Muscle layer of colon (tissue), 2 donors: Measurements from ENCODE around the gene SSBP3.

Experiments used
- H3K27ac ChIP-seq: one replicate; pipeline ENCODE4 v1.7.0; 2013; ENCODE audit warnings: low read depth, mild to moderate bottlenecking, low read length, moderate library complexity
- H3K27me3 ChIP-seq, 2 donors: one replicate each; pipeline ENCODE4 v1.7.0; 2013; ENCODE audit warnings: low read length in 2 of 2, mild to moderate bottlenecking in 2 of 2; ENCODE audit not compliant: insufficient read depth in 2 of 2, control insufficient read depth in 1 of 2
- H3K36me3 ChIP-seq: one replicate; pipeline ENCODE4 v1.7.0; 2013; ENCODE audit warnings: mild to moderate bottlenecking, low read length; ENCODE audit not compliant: insufficient read depth
- H3K4me1 ChIP-seq: one replicate; pipeline ENCODE4 v1.7.0; 2013; ENCODE audit warnings: mild to moderate bottlenecking, low read length; ENCODE audit not compliant: insufficient read depth
- H3K4me3 ChIP-seq, 2 donors: one replicate each; pipeline ENCODE4 v1.7.0; 2013; ENCODE audit warnings: low read length in 2 of 2, low read depth in 1 of 2, mild to moderate bottlenecking in 1 of 2, moderate library complexity in 1 of 2
- H3K9ac ChIP-seq: one replicate; pipeline ENCODE4 v1.7.0; 2013; ENCODE audit warnings: low read length
- H3K9me3 ChIP-seq: one replicate; pipeline ENCODE4 v1.7.0; 2013; ENCODE audit warnings: mild to moderate bottlenecking, low read length
- donor health status: abdominal sarcoma.
- donor health status: Adenocarcinoma of cecum.

Gene SSBP3

DNA sequence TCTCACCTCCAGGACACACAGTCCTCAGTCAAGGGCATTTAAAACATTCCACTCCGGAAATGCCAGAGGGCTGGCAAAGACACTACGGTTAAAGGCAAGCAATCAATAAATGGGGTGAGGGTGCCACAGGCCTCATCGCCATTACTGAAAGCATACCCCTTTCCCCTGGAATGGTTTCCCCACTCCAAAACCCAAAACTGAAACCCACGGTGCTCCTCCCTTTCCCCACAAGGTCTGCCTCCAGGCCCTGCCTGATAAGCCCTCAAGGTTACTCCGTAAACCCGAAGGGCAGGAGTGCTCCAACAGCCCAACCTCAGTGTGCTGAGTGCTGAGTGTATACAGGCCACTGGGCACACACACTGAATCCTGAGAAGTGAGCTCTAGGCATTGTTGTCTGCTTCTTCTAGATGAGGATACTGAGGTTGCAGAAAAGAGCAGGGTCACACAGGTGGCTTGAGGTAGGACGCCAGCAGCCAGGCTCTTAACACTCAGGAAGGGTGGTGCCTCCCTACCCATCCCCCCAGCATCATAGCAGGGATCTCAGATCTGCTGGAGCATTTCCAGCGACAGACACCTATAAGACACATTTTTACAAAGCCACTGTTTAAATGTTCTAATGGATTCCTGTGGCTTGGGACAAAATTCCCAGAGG is 29.0 kb downstream of the SSBP3 start:
- Histone ChIP-seq H3K4me1 (peaks cover 69% of the 10 kb centered on the region), H3K36me3 (no peaks in the 10 kb centered on the region), H3K9ac (no peak overlapping the region), H3K27ac (no peak overlapping the region), H3K9me3 (no peaks in the 10 kb centered on the region), H3K27me3 (no peaks in the 10 kb centered on the region), H3K4me3 (no peak overlapping the region)

- Histone ChIP-seq H3K9ac (no peak overlapping the region), H3K36me3 (no peaks in the 10 kb centered on the region), H3K4me1 (peaks cover 75% of the 10 kb centered on the region), H3K9me3 (no peaks in the 10 kb centered on the region), H3K4me3 (no peak overlapping the region), H3K27me3 (no peaks in the 10 kb centered on the region), H3K27ac (no peak overlapping the region)
Measured at GRCh38 chr1:54376430-54377039, 29.7 kb downstream of the SSBP3 start.

DNA sequence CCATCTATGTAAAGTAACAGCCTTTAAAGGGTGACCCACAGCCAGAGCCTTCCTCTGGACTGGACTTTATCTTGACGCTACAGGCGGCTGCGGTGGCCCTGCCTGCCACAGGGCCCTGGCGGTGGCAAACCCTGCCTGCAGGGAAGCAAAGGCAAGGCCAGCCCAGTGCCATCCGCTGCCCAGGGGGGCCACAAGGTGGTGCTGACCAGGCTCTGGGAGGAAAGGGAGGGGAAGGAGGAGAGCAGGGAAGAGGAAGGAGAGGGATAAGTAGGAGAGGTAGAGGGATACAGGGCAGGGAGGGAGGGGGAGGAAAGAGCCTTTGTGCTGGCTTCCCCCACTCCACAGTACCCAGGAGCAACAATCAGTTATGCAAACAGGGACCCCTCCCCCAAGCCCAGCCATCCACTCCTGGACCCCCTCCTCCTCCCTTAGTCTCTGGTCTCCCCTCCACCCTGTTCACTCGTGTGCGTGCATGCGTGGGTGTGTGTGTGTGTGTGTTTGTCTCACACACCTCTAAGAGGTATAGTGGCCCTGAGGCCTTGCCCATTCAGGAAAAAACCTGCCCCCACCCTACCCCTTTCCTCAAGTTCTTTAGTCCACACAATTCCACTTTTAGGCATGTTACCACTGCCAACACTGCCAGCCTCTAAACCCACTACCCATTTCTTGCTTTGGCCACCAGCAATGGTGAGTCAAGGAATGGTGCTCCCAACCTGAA is 30.3 kb downstream of the SSBP3 start:
- H3K4me3 ChIP-seq: no peak overlapping the region
- H3K9me3 ChIP-seq: no peaks in the 10 kb centered on the region
- H3K4me1 ChIP-seq: peaks cover 82% of the 10 kb centered on the region
- no peaks in the 10 kb centered on the region for H3K36me3 ChIP-seq
- H3K9ac ChIP-seq: no peak overlapping the region
- no peaks in the 10 kb centered on the region for H3K27me3 ChIP-seq
- no peak overlapping the region for H3K27ac ChIP-seq

DNA sequence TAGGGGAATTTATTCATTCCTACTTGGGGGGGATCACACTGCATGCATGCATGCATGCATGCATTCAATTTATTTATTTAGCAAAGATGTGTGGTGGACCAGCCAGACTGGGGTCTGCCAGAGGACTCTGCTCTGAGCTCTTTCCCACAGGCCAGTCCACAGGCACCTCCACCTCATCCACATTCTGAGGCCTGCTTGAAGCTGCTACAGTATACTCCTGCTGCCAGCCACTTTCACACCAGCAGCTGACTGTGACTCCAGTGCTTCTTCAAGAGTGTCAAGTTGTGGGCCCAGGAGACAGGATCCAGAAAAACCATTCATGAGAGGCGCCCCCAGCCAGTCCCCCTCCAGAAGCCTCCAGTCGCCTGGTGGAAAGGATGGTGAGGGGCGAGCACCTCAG is 30.9 kb downstream of the SSBP3 start:
- H3K4me1 ChIP-seq: peaks cover 83% of the 10 kb centered on the region
- H3K9ac ChIP-seq: no peak overlapping the region

GRCh38 chr1:54374766-54375165 is 31.4 kb downstream of the SSBP3 start:
- Histone ChIP-seq H3K27ac (no peak overlapping the region), H3K9ac (no peak overlapping the region), H3K27me3 (no peaks in the 10 kb centered on the region), H3K4me3 (no peak overlapping the region), H3K36me3 (no peaks in the 10 kb centered on the region), H3K4me1 (peaks cover 82% of the 10 kb centered on the region), H3K9me3 (no peaks in the 10 kb centered on the region)

More for the DNA sequence above, 30.9 kb downstream of the SSBP3 start:
- no peaks in the 10 kb centered on the region for H3K9me3 ChIP-seq
- H3K4me3 ChIP-seq: no peak overlapping the region
- H3K27ac ChIP-seq: no peak overlapping the region
- H3K27me3 ChIP-seq: no peaks in the 10 kb centered on the region
- no peaks in the 10 kb centered on the region for H3K36me3 ChIP-seq

GRCh38 chr1:54372978-54373377 is 33.2 kb downstream of the SSBP3 start:
- peaks cover 73% of the 10 kb centered on the region for H3K4me1 ChIP-seq

GRCh38 chr1:54371942-54372275 is 34.3 kb downstream of the SSBP3 start:
- H3K9me3 ChIP-seq: no peaks in the 10 kb centered on the region
- H3K4me3 ChIP-seq: no peak overlapping the region
- no peaks in the 10 kb centered on the region for H3K27me3 ChIP-seq
- H3K27ac ChIP-seq: no peak overlapping the region
- H3K36me3 ChIP-seq: no peaks in the 10 kb centered on the region
- peaks cover 67% of the 10 kb centered on the region for H3K4me1 ChIP-seq
- H3K9ac ChIP-seq: no peak overlapping the region

More at GRCh38 chr1:54372978-54373377, 33.2 kb downstream of the SSBP3 start:
- Histone ChIP-seq H3K36me3 (no peaks in the 10 kb centered on the region), H3K4me3 (no peak overlapping the region), H3K27me3 (no peaks in the 10 kb centered on the region), H3K9ac (no peak overlapping the region), H3K9me3 (no peaks in the 10 kb centered on the region), H3K27ac (no peak overlapping the region)

DNA sequence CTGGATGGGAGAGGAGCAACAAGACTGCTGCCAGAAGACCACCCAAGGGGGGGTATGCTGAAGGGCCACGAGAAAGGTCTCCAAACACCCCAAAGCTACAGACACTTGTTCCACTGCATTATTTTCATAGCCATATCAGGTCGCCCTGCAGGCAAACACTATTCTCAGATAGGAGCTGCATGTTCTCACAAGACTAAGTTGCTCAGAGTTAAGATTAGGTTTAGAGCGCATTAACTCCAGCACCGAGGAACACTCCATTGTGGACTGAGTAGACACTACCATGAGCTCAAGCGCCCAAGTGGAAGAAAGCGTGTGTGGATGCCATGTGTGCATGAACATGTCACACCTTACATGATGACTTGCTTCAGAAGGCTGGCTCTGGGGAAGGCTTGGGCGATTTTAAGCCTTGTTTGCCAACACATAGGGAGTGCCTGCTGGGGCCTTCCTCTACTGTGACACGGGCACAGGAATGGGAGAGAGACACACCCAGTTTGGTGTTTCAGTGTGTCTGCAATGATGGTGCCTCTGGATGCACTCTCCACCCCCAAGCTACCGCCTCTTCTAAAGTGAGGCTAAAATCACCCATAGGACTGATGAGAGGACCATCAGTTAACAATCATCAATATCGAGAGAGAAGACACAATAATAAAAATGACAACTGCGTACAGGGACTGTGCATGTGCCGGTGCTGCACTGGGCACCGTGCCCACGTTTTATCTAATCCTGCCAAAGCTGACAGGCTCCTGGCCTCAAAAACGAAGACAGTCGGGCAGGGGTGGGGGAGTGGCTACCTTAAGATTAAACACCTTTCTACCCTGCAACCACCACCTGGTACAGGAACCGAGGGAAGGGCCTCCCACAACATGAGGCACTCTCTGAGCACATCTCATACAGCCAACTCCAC is 34.9 kb downstream of the SSBP3 start:
- Histone ChIP-seq H3K36me3 (no peaks in the 10 kb centered on the region), H3K4me1 (peaks cover 61% of the 10 kb centered on the region), H3K9me3 (no peaks in the 10 kb centered on the region), H3K9ac (no peak overlapping the region), H3K4me3 (no peak overlapping the region), H3K27me3 (no peaks in the 10 kb centered on the region), H3K27ac (no peak overlapping the region)

GRCh38 chr1:54370287-54370989 is 35.8 kb downstream of the SSBP3 start:
- Histone ChIP-seq H3K4me1 (peaks cover 52% of the 10 kb centered on the region), H3K9ac (no peak overlapping the region), H3K27me3 (no peaks in the 10 kb centered on the region), H3K36me3 (no peaks in the 10 kb centered on the region), H3K4me3 (no peak overlapping the region), H3K27ac (no peak overlapping the region), H3K9me3 (no peaks in the 10 kb centered on the region)

GRCh38 chr1:54367613-54368012 is 38.6 kb downstream of the SSBP3 start:
- Histone ChIP-seq H3K4me1 (peaks cover 43% of the 10 kb centered on the region), H3K9ac (no peak overlapping the region), H3K27ac (no peak overlapping the region), H3K4me3 (no peak overlapping the region), H3K36me3 (no peaks in the 10 kb centered on the region), H3K27me3 (no peaks in the 10 kb centered on the region), H3K9me3 (no peaks in the 10 kb centered on the region)

GRCh38 chr1:54365847-54366246 is 40.3 kb downstream of the SSBP3 start:
- Histone ChIP-seq H3K27me3 (no peaks in the 10 kb centered on the region), H3K4me3 (no peak overlapping the region), H3K9ac (no peak overlapping the region), H3K4me1 (peaks cover 35% of the 10 kb centered on the region), H3K9me3 (no peaks in the 10 kb centered on the region), H3K36me3 (no peaks in the 10 kb centered on the region), H3K27ac (no peak overlapping the region)
